Right atrium auricular region (tissue), 2 donors: ENCODE results near the gene RFTN1. TPM values are rescaled to one million over a fixed set of nuclear protein-coding genes. Genes with fewer than 3 reads are reported as not detected.

Experiments used
- DNase-seq: peaks from one replicate; pipeline ENCODE4 v3.0.0-alpha.2; 2019; ENCODE audit warnings: low spot score
- H3K27ac ChIP-seq, 2 donors: fragments of 200-600 bp; sonication (generic); 1 replicate in 1 of 2; 2 replicates in 1 of 2; pipeline ENCODE4 v1.5.1; 2016 to 2019
- H3K27me3 ChIP-seq, 2 donors: fragments of 200-600 bp; sonication (generic); one replicate each; pipeline versions ENCODE4 v1.5.1 to v1.6.0; 2017 to 2019
- H3K36me3 ChIP-seq: fragments of 200-600 bp; sonication (generic); one replicate; pipeline ENCODE4 v1.5.1; 2016
- H3K4me1 ChIP-seq, 2 donors: fragments of 200-600 bp; sonication (generic); one replicate each; pipeline versions ENCODE4 v1.5.1 to v1.6.0; 2017 to 2019
- H3K4me3 ChIP-seq, 2 donors: fragments of 200-600 bp; sonication (generic); 1 replicate in 1 of 2; 2 replicates in 1 of 2; pipeline ENCODE4 v1.5.1; 2017 to 2019; ENCODE audit warnings: mild to moderate bottlenecking in 1 of 2, moderate library complexity in 1 of 2
- H3K9me3 ChIP-seq, 2 donors: fragments of 200-600 bp; sonication (generic); one replicate each; pipeline ENCODE4 v1.5.1; 2019
- total RNA-seq, 2 donors: library from RNA; depleted of rRNA; stranded (reverse); fragments of >200 nt; gene quantifications; one replicate each; pipeline ENCODE4 v1.1.0, GENCODE V29; 2016
- TF ChIP-seq, protein P1 (sequence below), 2 donors: fragments of 200-600 bp; sonication (generic); IDR thresholded peaks; one replicate each; pipeline ENCODE4 v1.5.1; 2019; ENCODE audit warnings: antibody characterized with exemption in 2 of 2

Gene RFTN1
- total RNA-seq, 2 donors from 2014 or later = 15.9 to 33.6 TPM

GRCh38 chr3:16534640-16535262 is 21.3 kb upstream of the RFTN1 start:
- H3K27ac ChIP-seq = no peak overlapping the region
- no peaks in the 10 kb centered on the region for H3K36me3 ChIP-seq
- no peak for DNase-seq
- no peaks in the 10 kb centered on the region for H3K9me3 ChIP-seq
- H3K27me3 ChIP-seq = no peaks in the 10 kb centered on the region
- no peaks in the 10 kb centered on the region for H3K4me1 ChIP-seq
- H3K4me3 ChIP-seq = no peak overlapping the region
- TF ChIP-seq, protein P1, sequence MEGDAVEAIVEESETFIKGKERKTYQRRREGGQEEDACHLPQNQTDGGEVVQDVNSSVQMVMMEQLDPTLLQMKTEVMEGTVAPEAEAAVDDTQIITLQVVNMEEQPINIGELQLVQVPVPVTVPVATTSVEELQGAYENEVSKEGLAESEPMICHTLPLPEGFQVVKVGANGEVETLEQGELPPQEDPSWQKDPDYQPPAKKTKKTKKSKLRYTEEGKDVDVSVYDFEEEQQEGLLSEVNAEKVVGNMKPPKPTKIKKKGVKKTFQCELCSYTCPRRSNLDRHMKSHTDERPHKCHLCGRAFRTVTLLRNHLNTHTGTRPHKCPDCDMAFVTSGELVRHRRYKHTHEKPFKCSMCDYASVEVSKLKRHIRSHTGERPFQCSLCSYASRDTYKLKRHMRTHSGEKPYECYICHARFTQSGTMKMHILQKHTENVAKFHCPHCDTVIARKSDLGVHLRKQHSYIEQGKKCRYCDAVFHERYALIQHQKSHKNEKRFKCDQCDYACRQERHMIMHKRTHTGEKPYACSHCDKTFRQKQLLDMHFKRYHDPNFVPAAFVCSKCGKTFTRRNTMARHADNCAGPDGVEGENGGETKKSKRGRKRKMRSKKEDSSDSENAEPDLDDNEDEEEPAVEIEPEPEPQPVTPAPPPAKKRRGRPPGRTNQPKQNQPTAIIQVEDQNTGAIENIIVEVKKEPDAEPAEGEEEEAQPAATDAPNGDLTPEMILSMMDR (IDR thresholded peaks at IDR 0.05) = no peak

GRCh38 chr3:16533928-16534574 is 20.6 kb upstream of the RFTN1 start:
- Histone ChIP-seq H3K9me3 (no peaks in the 10 kb centered on the region), H3K4me3 (no peak overlapping the region), H3K27ac (no peak overlapping the region), H3K36me3 (no peaks in the 10 kb centered on the region), H3K27me3 (no peaks in the 10 kb centered on the region), H3K4me1 (no peaks in the 10 kb centered on the region)
- no peak for DNase-seq
- TF ChIP-seq, protein P1 (IDR thresholded peaks at IDR 0.05) = no peak

DNA sequence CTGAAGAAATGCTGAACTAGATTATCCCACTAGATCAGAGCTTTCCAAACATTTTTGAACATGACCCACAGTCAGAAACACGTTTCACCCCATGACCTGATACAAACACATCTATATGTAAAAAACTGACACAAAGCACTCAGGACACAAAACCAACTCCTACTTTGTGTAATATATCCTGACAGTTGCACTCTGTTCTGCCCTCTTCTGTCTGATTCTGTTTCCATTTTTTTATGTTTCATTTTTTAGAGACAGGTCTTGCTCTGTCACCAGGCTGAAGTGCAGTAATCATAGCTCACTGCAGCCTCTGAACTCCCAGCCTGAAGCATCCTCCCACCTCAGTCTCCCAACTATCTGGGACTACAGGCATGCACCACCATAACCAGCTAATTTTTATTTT is 15.8 kb upstream of the RFTN1 start:
- Histone ChIP-seq H3K4me3 (no peak overlapping the region), H3K4me1 (peaks cover 0 to 4% of the 10 kb centered on the region in 2 donors), H3K36me3 (no peaks in the 10 kb centered on the region), H3K27me3 (no peaks in the 10 kb centered on the region), H3K9me3 (no peaks in the 10 kb centered on the region), H3K27ac (no peak overlapping the region)
- TF ChIP-seq, protein P1 (IDR thresholded peaks at IDR 0.05) = no peak
- DNase-seq = no peak

DNA sequence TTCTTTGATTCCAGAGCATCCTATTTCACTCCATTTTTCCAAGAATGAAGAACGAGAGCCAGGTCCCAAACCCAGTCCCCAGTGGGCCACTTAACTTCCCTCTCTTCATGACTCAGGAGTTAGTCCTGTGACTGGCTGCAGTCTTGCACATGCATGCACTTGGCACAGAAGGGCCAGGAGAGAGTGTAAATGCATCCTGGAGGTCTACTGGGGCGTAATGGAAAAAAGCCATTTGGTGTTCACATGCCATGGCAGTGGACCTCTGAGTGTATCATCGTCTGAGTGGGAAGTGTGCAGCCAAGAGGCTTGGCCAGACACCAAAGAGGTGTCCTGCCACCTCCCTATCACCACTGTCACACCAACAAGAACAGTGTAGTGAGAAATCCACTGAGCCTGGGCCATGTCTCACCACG is 15.1 kb upstream of the RFTN1 start:
- no peak overlapping the region for H3K27ac ChIP-seq
- H3K4me3 ChIP-seq = no peak overlapping the region
- no peaks in the 10 kb centered on the region for H3K36me3 ChIP-seq
- no peaks in the 10 kb centered on the region for H3K9me3 ChIP-seq
- DNase-seq = peak; percentile 64
- TF ChIP-seq, protein P1 (IDR thresholded peaks at IDR 0.05) = no peak
- no peaks in the 10 kb centered on the region for H3K27me3 ChIP-seq
- peaks cover 0 to 4% of the 10 kb centered on the region in 2 donors for H3K4me1 ChIP-seq

DNA sequence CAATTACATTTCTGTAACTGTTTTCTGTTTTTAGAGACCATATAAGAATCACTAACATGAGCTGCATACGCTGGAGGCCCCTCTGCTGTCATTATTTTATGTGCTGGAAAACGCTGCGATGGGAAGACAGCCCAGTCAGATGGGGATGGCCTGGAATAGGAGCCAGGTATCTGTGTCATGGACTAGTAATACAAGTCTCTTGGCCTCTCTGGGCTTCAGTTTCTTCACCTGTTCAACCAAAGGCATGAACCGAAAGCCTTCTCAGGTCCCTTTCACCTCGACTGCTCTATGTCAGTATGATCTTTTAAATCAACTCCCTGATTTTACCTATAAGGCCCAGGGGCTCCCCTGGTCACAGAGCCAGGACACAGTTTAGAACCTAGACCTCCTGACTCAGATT is 14.6 kb upstream of the RFTN1 start:
- no peaks in the 10 kb centered on the region for H3K9me3 ChIP-seq
- no peak overlapping the region for H3K4me3 ChIP-seq
- peaks cover 0 to 4% of the 10 kb centered on the region in 2 donors for H3K4me1 ChIP-seq
- H3K36me3 ChIP-seq = no peaks in the 10 kb centered on the region
- no peak overlapping the region for H3K27ac ChIP-seq
- DNase-seq = no peak
- TF ChIP-seq, protein P1 (IDR thresholded peaks at IDR 0.05) = no peak
- no peaks in the 10 kb centered on the region for H3K27me3 ChIP-seq
